Stimulated activated CD4-positive, alpha-beta T cell treated with anti-CD3 and anti-CD28 coated beads, TNF-alpha, amount 100 ng/mL, for 1 hour (primary cell): ENCODE data around the gene DCDC2B.
"Not testable (repeated sequence)": the region's sequence is repeated elsewhere in the genome, so short reads cannot be mapped to it uniquely, and the experiment has no call there.

Experiments
- DNase-seq, 3 donors: peaks; one replicate each; pipeline ENCODE4 v3.0.0-alpha.2; 2020; ENCODE audit warnings: low read depth in 3 of 3, low spot score in 1 of 3

DCDC2B gene

GRCh38 chr1:32255072-32256071, 46.5 kb downstream of the DCDC2B start:
- no peak for DNase-seq

- DNase-seq: no peak
Observed at GRCh38 chr1:32256473-32257226, 47.8 kb downstream of the DCDC2B start.

- no peak for DNase-seq
Observed at GRCh38 chr1:32257227-32257508, 48.3 kb downstream of the DCDC2B start.

- not testable (repeated sequence) for DNase-seq
Observed at GRCh38 chr1:32263236-32263593, 54.3 kb downstream of the DCDC2B start.

GRCh38 chr1:32263744-32264143, 54.9 kb downstream of the DCDC2B start:
- DNase-seq: no peak
